Esophagus muscularis mucosa (tissue), 3 donors: ENCODE measurements around the gene DOCK1.

Source experiments
- CTCF ChIP-seq, 3 experiments: fragments of 200-600 bp in 2 of 3; fragments of 450-650 bp in 1 of 3; sonication (generic) in 2 of 3; IDR thresholded peaks; one replicate each; pipeline ENCODE4 v1.5.1; 2017 to 2019; ENCODE audit warnings: antibody characterized with exemption in 3 of 3, mild to moderate bottlenecking in 2 of 3, moderate library complexity in 1 of 3
- POLR2A ChIP-seq: fragments of 450-650 bp; IDR thresholded peaks from one replicate; pipeline ENCODE4 v1.6.1; 2017; ENCODE audit warnings: antibody characterized with exemption, moderate library complexity, mild to moderate bottlenecking, low read depth
- POLR2AphosphoS5 ChIP-seq, 2 donors: sonication (generic); formaldehyde crosslinking; IDR thresholded peaks; one replicate each; pipeline ENCODE4 v1.6.1; 2017; ENCODE audit warnings: antibody characterized with exemption in 2 of 2

GRCh38 chr10:126928274-126928673 is 23.0 kb downstream of the DOCK1 start:
- no peak for TF ChIP-seq POLR2A
- no peak for TF ChIP-seq CTCF (IDR thresholded peaks at IDR 0.05)
- no peak for TF ChIP-seq POLR2AphosphoS5 (IDR thresholded peaks at IDR 0.05)
